Trophoblast cell (in vitro differentiated cells and primary cell): Measurements from ENCODE around the gene CDCP1.

Experiments used
- DNase-seq, 2 donors: peaks; one replicate each; pipeline ENCODE4 v3.0.0-alpha.2; 2016
- H2AFZ ChIP-seq: 2 replicates; pipeline ENCODE4 v1.6.1; 2013; ENCODE audit warnings: low read length, moderate library complexity, mild to moderate bottlenecking; ENCODE audit not compliant: insufficient read depth, poor library complexity
- H2AK5ac ChIP-seq: 2 replicates; pipeline ENCODE4 v1.6.1; 2013; ENCODE audit warnings: mild to moderate bottlenecking, low read length
- H2BK120ac ChIP-seq: 2 replicates; pipeline ENCODE4 v1.6.1; 2013; ENCODE audit warnings: low read length, mild to moderate bottlenecking, moderate library complexity; ENCODE audit not compliant: insufficient read depth, poor library complexity
- H2BK12ac ChIP-seq: 2 replicates; pipeline ENCODE4 v1.6.1; 2013; ENCODE audit warnings: mild to moderate bottlenecking, low read length, moderate library complexity
- H2BK5ac ChIP-seq: 2 replicates; pipeline ENCODE4 v1.6.1; 2013; ENCODE audit warnings: low read length, low read depth, moderate library complexity, mild to moderate bottlenecking; ENCODE audit not compliant: poor library complexity
- H3K14ac ChIP-seq: 2 replicates; pipeline ENCODE4 v1.6.1; 2013; ENCODE audit warnings: mild to moderate bottlenecking, low read length
- H3K18ac ChIP-seq: 2 replicates; pipeline ENCODE4 v1.6.1; 2013; ENCODE audit warnings: mild to moderate bottlenecking, low read length
- H3K23ac ChIP-seq: 2 replicates; pipeline ENCODE4 v1.6.1; 2013; ENCODE audit warnings: low read length
- H3K27ac ChIP-seq: 2 replicates; pipeline ENCODE4 v1.5.1; 2013; ENCODE audit warnings: low read depth, mild to moderate bottlenecking, inconsistent platforms, low read length, moderate library complexity
- H3K27me3 ChIP-seq: 2 replicates; pipeline ENCODE4 v1.6.1; 2013; ENCODE audit warnings: inconsistent platforms, mild to moderate bottlenecking, low read length, moderate library complexity; ENCODE audit not compliant: insufficient read depth
- H3K36me3 ChIP-seq, 2 experiments: 1 replicate in 1 of 2; 2 replicates in 1 of 2; pipeline ENCODE4 v1.6.1; 2013; ENCODE audit warnings: low read length in 2 of 2, mild to moderate bottlenecking in 2 of 2, moderate library complexity in 1 of 2; ENCODE audit not compliant: insufficient read depth in 2 of 2, control insufficient read depth in 1 of 2
- H3K4ac ChIP-seq: 2 replicates; pipeline ENCODE4 v1.6.1; 2013; ENCODE audit warnings: low read depth, mild to moderate bottlenecking, low read length, moderate library complexity
- H3K4me1 ChIP-seq, 2 experiments: 1 replicate in 1 of 2; 2 replicates in 1 of 2; pipeline ENCODE4 v1.6.1; 2013; ENCODE audit warnings: low read length in 2 of 2, mild to moderate bottlenecking in 2 of 2, moderate library complexity in 1 of 2; ENCODE audit not compliant: insufficient read depth in 2 of 2, control insufficient read depth in 1 of 2
- H3K4me2 ChIP-seq: 2 replicates; pipeline ENCODE4 v1.6.1; 2013; ENCODE audit warnings: inconsistent platforms, mild to moderate bottlenecking, low read length, moderate library complexity
- H3K4me3 ChIP-seq: 2 replicates; pipeline ENCODE4 v1.5.1; 2013; ENCODE audit warnings: mild to moderate bottlenecking, low read depth, low read length, inconsistent platforms
- H3K79me1 ChIP-seq: one replicate; pipeline ENCODE4 v1.6.1; 2013; ENCODE audit warnings: low read length
- H3K79me2 ChIP-seq: 2 replicates; pipeline ENCODE4 v1.6.1; 2013; ENCODE audit warnings: low read length, mild to moderate bottlenecking; ENCODE audit not compliant: control insufficient read depth, insufficient read depth, poor library complexity
- H3K9ac ChIP-seq: 2 replicates; pipeline ENCODE4 v1.6.1; 2013; ENCODE audit warnings: mild to moderate bottlenecking, low read length
- H3K9me3 ChIP-seq: 2 replicates; pipeline ENCODE4 v1.6.1; 2013; ENCODE audit warnings: low read depth, mild to moderate bottlenecking, control low read depth, inconsistent platforms, low read length; ENCODE audit not compliant: insufficient read depth
- H4K12ac ChIP-seq: 2 replicates; pipeline ENCODE4 v1.6.1; 2013; ENCODE audit warnings: low read depth, mild to moderate bottlenecking, low read length, moderate library complexity
- H4K8ac ChIP-seq: 2 replicates; pipeline ENCODE4 v1.6.1; 2013; ENCODE audit warnings: low read depth, mild to moderate bottlenecking, low read length, moderate library complexity
- H4K91ac ChIP-seq: one replicate; pipeline ENCODE4 v1.6.1; 2013; ENCODE audit warnings: low read depth, mild to moderate bottlenecking, low read length, moderate library complexity
- WGBS: extraction: QIAGEN DNeasy Blood & Tissue Kit; methylation state at CpG from one replicate; pipeline ENCODE4 v1.1.7; 2013; ENCODE audit warnings: missing lambda C conversion rate; ENCODE audit not compliant: insufficient read length, insufficient coverage; ENCODE audit errors: extremely low coverage; 5-methylcytosine and 5-hydroxymethylcytosine counted together

Gene CDCP1

DNA sequence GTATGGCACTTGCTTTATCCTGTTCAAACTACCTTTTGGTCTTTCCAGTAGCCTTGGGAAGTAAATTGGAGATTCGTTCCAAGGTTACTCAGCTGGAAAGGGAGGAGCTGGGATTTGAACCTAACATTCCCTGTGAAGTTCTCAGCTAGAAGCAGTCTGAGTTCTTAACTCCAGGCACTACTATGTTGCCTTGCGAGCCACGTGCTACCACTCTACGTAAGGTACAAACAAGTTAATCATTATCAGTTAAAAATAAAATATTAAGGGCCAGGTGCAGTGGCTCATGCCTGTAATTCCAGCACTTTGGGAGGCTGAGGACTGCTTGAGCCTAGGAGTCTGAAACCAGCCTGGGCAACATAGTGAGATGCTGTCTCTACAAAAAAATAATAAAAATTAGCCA lies 30.7 kb upstream of the CDCP1 start:
- H4K12ac ChIP-seq = no peak overlapping the region
- H3K18ac ChIP-seq = no peak overlapping the region
- H3K4me3 ChIP-seq = no peak overlapping the region
- no peak overlapping the region for H3K4me2 ChIP-seq
- H3K27ac ChIP-seq = no peak overlapping the region
- no peak overlapping the region for H2AFZ ChIP-seq
- no peak overlapping the region for H3K14ac ChIP-seq
- no peak overlapping the region for H3K23ac ChIP-seq
- no peak overlapping the region for H4K91ac ChIP-seq
- no CpG with 5 or more reads among the region's 4 CpGs for WGBS
- H3K36me3 ChIP-seq = no peaks in the 10 kb centered on the region
- H3K4ac ChIP-seq = no peak overlapping the region
- H3K79me2 ChIP-seq = no peaks in the 10 kb centered on the region
- H4K8ac ChIP-seq = no peak overlapping the region
- no peak overlapping the region for H2BK12ac ChIP-seq
- H2BK120ac ChIP-seq = no peak overlapping the region
- no peaks in the 10 kb centered on the region for H3K27me3 ChIP-seq
- no peaks in the 10 kb centered on the region for H3K79me1 ChIP-seq
- DNase-seq = no peak
- H3K4me1 ChIP-seq = peaks cover 4 to 15% of the 10 kb centered on the region in 2 experiments
- H2AK5ac ChIP-seq = no peak overlapping the region
- no peaks in the 10 kb centered on the region for H3K9me3 ChIP-seq
- no peak overlapping the region for H2BK5ac ChIP-seq
- no peak overlapping the region for H3K9ac ChIP-seq

DNA sequence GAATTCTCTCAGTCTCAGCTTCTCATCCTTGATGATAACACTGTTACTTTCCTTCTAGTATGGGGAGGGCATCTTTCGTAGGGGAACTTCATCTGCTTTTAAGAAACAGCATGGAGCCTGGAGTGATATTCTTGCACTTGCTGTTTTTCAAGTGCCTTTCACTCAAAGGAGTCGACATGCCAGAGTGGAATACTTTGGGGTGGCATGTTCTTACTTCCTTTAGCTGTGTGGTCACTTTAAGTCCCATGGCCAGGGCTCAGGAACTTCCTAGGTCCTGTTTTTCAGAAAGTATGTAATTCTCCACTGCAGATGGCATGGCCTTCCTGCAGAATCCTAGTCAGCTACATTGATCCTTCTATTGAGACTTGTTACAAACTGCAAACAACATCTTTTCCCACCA lies 28.1 kb upstream of the CDCP1 start:
- WGBS = no CpG with 5 or more reads among the region's 2 CpGs
- Histone ChIP-seq H3K79me1 (no peaks in the 10 kb centered on the region), H4K91ac (no peak overlapping the region), H3K23ac (no peak overlapping the region), H3K36me3 (no peaks in the 10 kb centered on the region), H3K4me2 (no peak overlapping the region), H3K27ac (no peak overlapping the region), H3K4me3 (no peak overlapping the region), H2AK5ac (no peak overlapping the region), H3K14ac (no peak overlapping the region), H3K27me3 (no peaks in the 10 kb centered on the region), H3K79me2 (no peaks in the 10 kb centered on the region), H3K18ac (no peak overlapping the region), H3K4ac (no peak overlapping the region), H2BK12ac (no peak overlapping the region), H3K9me3 (no peaks in the 10 kb centered on the region), H2AFZ (no peak overlapping the region), H4K12ac (no peak overlapping the region), H2BK120ac (no peak overlapping the region), H4K8ac (no peak overlapping the region), H3K4me1 (peaks cover 6 to 13% of the 10 kb centered on the region in 2 experiments), H2BK5ac (no peak overlapping the region), H3K9ac (no peak overlapping the region)
- no peak for DNase-seq

DNA sequence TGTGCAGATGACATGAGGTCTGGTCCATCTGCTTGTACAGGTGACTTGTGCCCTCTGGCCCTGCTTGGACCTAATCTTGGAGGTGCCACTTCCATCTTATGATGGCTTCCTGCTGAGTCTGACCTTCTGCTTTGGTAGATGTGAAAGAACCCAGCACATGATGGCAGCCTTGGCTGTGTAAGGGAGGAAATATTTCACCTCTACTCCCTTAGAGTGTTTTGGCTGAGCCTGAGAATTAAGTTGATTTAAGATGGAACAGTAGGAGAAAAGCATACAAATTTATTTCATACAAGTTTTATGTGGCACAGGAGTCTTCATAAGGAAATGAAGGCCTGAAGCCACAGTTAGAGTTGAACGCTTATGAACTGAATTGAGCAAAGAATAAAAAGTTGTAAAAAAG lies 27.6 kb upstream of the CDCP1 start:
- no peak for DNase-seq
- H3K9me3 ChIP-seq = no peaks in the 10 kb centered on the region
- H2BK5ac ChIP-seq = no peak overlapping the region
- H3K4me2 ChIP-seq = no peak overlapping the region
- no peak overlapping the region for H3K4me3 ChIP-seq
- H3K4ac ChIP-seq = no peak overlapping the region
- H3K4me1 ChIP-seq = peaks cover 6 to 9% of the 10 kb centered on the region in 2 experiments
- H4K91ac ChIP-seq = no peak overlapping the region
- no peak overlapping the region for H3K18ac ChIP-seq
- H3K27ac ChIP-seq = no peak overlapping the region
- H3K14ac ChIP-seq = no peak overlapping the region
- no peak overlapping the region for H3K9ac ChIP-seq
- H3K23ac ChIP-seq = no peak overlapping the region
- no peak overlapping the region for H2AFZ ChIP-seq
- no peak overlapping the region for H2AK5ac ChIP-seq
- H3K79me2 ChIP-seq = no peaks in the 10 kb centered on the region
- no peaks in the 10 kb centered on the region for H3K79me1 ChIP-seq
- no peaks in the 10 kb centered on the region for H3K36me3 ChIP-seq
- no peaks in the 10 kb centered on the region for H3K27me3 ChIP-seq
- H2BK12ac ChIP-seq = no peak overlapping the region
- no CpG with 5 or more reads among the region's 1 CpG for WGBS
- H4K12ac ChIP-seq = no peak overlapping the region
- no peak overlapping the region for H4K8ac ChIP-seq
- H2BK120ac ChIP-seq = no peak overlapping the region

DNA sequence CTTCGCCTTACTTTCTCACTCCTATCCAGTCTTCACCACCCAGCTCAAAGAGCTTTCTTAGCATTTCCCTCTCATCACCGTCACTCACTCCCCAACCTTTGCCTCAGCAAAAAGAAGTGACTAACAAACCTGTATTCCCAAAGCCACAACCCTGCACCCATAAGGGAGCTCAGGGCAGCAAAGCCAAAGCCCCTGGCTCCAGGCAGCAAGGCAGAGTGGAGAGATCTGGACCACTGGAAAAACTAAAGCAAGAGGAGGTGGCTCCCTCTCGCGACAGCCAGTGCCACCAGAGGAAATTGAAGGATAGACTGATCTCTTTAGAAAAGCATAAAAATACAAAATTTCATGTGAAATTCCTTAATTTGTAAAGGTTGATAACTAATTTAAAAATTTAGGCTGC lies 25.1 kb upstream of the CDCP1 start:
- no peak overlapping the region for H4K8ac ChIP-seq
- no peak overlapping the region for H2BK12ac ChIP-seq
- H3K4me1 ChIP-seq = peaks cover 14 to 16% of the 10 kb centered on the region in 2 experiments
- H2BK120ac ChIP-seq = no peak overlapping the region
- no peaks in the 10 kb centered on the region for H3K9me3 ChIP-seq
- H3K18ac ChIP-seq = no peak overlapping the region
- H3K27me3 ChIP-seq = no peaks in the 10 kb centered on the region
- no peak overlapping the region for H3K4me3 ChIP-seq
- WGBS = no CpG with 5 or more reads among the region's 4 CpGs
- no peak overlapping the region for H2BK5ac ChIP-seq
- peaks cover 6% of the 10 kb centered on the region for H3K79me1 ChIP-seq
- no peak overlapping the region for H3K4ac ChIP-seq
- no peak overlapping the region for H2AFZ ChIP-seq
- H3K23ac ChIP-seq = no peak overlapping the region
- no peak overlapping the region for H3K4me2 ChIP-seq
- no peaks in the 10 kb centered on the region for H3K36me3 ChIP-seq
- H3K9ac ChIP-seq = no peak overlapping the region
- no peak overlapping the region for H4K91ac ChIP-seq
- no peak overlapping the region for H3K27ac ChIP-seq
- H3K79me2 ChIP-seq = no peaks in the 10 kb centered on the region
- no peak overlapping the region for H2AK5ac ChIP-seq
- no peak overlapping the region for H3K14ac ChIP-seq
- DNase-seq = no peak
- H4K12ac ChIP-seq = no peak overlapping the region
